BE2C (cell line): ENCODE data around the gene GALE.

Source experiments
- DNase-seq: peaks from one replicate; pipeline ENCODE4 v3.0.0-alpha.2; 2020
- H3K27me3 ChIP-seq: fragments of 250-450 bp; sonication (Bioruptor Pico); 2 replicates; pipeline ENCODE4 v1.5.1; 2020; ENCODE audit warnings: mild to moderate bottlenecking
- H3K36me3 ChIP-seq: fragments of 250-450 bp; sonication (Bioruptor Pico); 2 replicates; pipeline ENCODE4 v1.5.1; 2020; ENCODE audit warnings: mild to moderate bottlenecking
- H3K4me1 ChIP-seq: fragments of 250-450 bp; sonication (Bioruptor Pico); 2 replicates; pipeline ENCODE4 v1.5.1; 2020
- H3K4me3 ChIP-seq: 2 replicates; pipeline ENCODE4 v1.5.1; 2011; ENCODE audit warnings: low read depth, low read length
- H3K9me3 ChIP-seq: fragments of 250-450 bp; sonication (Bioruptor Pico); 2 replicates; pipeline ENCODE4 v1.5.1; 2020
- CTCF ChIP-seq: IDR thresholded peaks from 2 replicates; pipeline ENCODE4 v1.5.1; 2012; ENCODE audit warnings: mild to moderate bottlenecking, low read depth, low read length

Gene GALE

GRCh38 chr1:23751050-23751814 is 49.3 kb downstream of the GALE start:
- DNase-seq: peak; percentile 53
- peak; percentile 73 for TF ChIP-seq CTCF
- no peaks in the 10 kb centered on the region for H3K27me3 ChIP-seq
- no peak overlapping the region for H3K4me3 ChIP-seq
- no peaks in the 10 kb centered on the region for H3K4me1 ChIP-seq
- H3K36me3 ChIP-seq: peaks cover 63% of the 10 kb centered on the region
- H3K9me3 ChIP-seq: no peaks in the 10 kb centered on the region

DNA sequence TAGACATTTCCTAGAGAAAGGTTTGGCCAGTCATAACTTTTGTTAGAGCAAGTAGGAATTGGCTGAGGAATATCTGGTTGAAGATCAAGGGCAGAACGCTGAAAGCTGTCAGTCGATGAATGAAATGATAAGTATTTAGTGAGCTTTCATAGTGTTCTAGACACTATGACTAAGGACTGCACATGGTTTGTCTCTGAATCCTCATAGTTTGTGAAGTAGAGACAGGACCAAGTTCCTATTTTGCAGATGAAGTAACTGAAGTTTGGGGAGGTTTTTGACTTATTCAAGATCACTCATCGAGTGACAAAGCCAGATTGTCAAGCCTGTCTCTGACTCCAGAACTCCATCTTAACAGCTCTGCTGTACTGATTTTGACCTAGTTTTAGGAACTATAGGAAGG is 52.5 kb downstream of the GALE start:
- Histone ChIP-seq H3K4me3 (no peak overlapping the region), H3K4me1 (no peaks in the 10 kb centered on the region), H3K9me3 (no peaks in the 10 kb centered on the region), H3K36me3 (peaks cover 39% of the 10 kb centered on the region), H3K27me3 (no peaks in the 10 kb centered on the region)
- no peak for DNase-seq
- no peak for TF ChIP-seq CTCF
